Stimulated activated CD8-positive, alpha-beta memory T cell treated with anti-CD3 and anti-CD28 coated beads, Interleukin-4, amount 100 ng/mL, for 4 hours (primary cell): ENCODE data around the gene RIGI.
"Not testable (repeated sequence)": the region's sequence is repeated elsewhere in the genome, so short reads cannot be mapped to it uniquely, and the experiment has no call there.

Experiments used
- DNase-seq, 2 donors: peaks; one replicate each; pipeline ENCODE4 v3.0.0-alpha.2; 2020; ENCODE audit warnings: low read depth in 2 of 2, low spot score in 1 of 2

RIGI gene

DNA sequence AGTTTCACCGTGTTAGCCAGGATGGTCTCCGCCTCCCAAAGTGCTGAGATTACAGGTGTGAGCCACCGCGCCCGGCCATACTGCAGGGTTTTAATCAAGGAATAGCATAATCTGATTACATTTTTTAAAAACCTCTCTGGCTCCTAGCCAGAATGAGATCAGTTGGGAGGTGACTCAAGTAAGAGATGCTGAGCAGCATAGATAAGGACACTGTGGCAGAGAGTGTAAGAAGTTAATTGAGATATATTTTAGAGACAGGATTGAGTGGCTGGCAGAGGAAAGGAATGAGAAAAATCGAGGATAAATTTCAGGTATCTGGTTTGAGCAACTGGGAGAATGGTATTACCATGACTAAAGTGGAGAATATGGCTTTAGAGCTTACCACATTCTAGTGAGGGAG lies 7.3 kb upstream of the RIGI start:
- DNase-seq = no peak

- DNase-seq = no peak
Observed at GRCh38 chr9:32526707-32527048, 682 bp upstream of the RIGI start.

- no peak for DNase-seq
Observed at GRCh38 chr9:32525709-32526030, 326 bp downstream of the RIGI start.

- no peak for DNase-seq
Observed at GRCh38 chr9:32524892-32525708, 896 bp downstream of the RIGI start.

DNA sequence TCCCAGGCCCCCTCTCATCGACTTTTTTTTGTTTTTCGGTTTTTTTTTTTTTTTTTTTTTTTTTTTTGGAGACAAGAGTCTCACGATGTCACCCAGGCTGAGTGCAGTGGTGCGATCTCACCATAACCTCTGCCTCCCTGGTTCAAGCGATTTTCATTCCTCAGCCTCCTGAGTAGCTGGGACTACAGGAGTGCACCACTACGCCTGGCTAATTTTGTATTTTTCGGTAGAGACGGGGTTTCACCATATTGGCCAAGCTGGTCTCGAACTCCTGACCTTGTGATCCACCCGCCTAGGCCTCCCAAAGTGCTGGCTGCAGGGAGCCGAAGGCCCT lies 1.5 kb downstream of the RIGI start:
- DNase-seq = not testable (repeated sequence)

- DNase-seq = no peak
Observed at GRCh38 chr9:32523910-32524309, 2.1 kb downstream of the RIGI start.

- no peak for DNase-seq
Observed at GRCh38 chr9:32518276-32518675, 7.7 kb downstream of the RIGI start.

GRCh38 chr9:32516241-32516640 lies 9.8 kb downstream of the RIGI start:
- DNase-seq = no peak

GRCh38 chr9:32508728-32509127 lies 17.3 kb downstream of the RIGI start:
- no peak for DNase-seq

GRCh38 chr9:32503008-32503407 lies 23.0 kb downstream of the RIGI start:
- DNase-seq = no peak

DNA sequence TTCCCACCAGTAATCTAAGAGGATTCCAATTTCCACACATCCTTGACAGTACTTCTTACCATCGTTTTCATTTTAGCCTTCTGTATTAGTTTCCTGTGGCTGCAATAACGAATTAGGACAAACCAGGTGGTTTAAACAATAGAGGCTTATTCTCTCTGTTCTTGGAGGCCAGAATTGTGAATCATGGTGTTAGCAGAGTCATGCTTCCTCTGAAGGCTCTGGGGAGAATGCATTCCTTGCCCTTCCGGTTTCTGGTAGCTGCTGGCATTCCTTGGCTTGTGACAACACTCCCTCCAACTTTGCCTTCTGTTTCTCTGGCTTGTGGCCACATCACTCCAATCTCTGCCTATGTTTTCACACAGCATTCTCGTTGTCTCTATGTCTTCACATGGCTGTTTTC lies 23.5 kb downstream of the RIGI start:
- no peak for DNase-seq

DNA sequence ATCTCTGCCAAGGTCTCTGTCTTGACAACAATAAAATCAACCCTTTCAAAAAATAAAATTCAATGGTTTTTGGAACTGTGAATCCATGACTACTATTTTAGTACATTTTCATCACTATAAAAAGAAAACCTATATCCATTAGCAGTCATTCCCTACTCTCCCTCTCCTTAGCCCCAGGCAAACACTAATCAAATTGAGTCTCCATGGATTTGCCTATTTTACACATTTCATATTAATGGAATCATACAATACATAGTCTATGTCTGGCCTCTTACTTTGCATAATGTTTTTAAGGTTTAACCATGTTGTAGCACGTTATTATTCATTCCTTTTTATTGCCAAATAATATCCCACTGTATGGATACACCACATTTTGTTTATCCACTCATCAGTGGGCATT lies 24.1 kb downstream of the RIGI start:
- no peak for DNase-seq

- no peak for DNase-seq
Observed at GRCh38 chr9:32500768-32501167, 25.2 kb downstream of the RIGI start.

GRCh38 chr9:32497921-32498320 lies 28.1 kb downstream of the RIGI start:
- DNase-seq = no peak

GRCh38 chr9:32490601-32491000 lies 35.4 kb downstream of the RIGI start:
- no peak for DNase-seq

- no peak for DNase-seq
Observed at GRCh38 chr9:32487981-32488380, 38.0 kb downstream of the RIGI start.

- DNase-seq = no peak
Observed at GRCh38 chr9:32486839-32487562, 39.0 kb downstream of the RIGI start.

DNA sequence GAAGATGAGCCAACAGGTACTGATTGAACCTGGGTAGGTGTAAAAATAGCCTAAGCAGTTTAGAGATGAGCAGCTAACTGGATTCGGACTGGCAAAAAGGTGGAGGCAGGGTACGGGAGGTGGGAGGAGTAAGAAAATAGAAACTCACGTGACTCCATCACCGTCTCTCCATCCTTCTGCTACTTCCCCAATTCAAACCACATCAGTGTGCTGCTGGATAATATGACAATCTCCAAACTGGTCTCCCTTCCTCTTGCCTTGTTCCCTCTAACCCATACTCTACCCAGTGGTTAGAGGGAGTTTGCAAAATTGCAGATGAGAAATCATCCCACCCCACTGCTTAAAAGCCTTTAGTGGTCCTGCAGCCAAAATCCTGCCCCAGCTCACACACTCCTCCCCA lies 42.7 kb downstream of the RIGI start:
- no peak for DNase-seq
